Thoracic aorta (tissue), 2 donors: Measurements from ENCODE around the gene CIB4. TPM values are rescaled to one million over a fixed set of nuclear protein-coding genes. Genes with fewer than 3 reads are reported as not detected.

Experiments used
- ATAC-seq: fragments of 150-250 bp; one replicate; pipeline ENCODE4 v1.8.0; 2017; ENCODE audit warnings: low read depth; ENCODE audit not compliant: insufficient number of reproducible peaks, low FRiP score
- DNase-seq: peaks from one replicate; pipeline ENCODE4 v3.0.0-alpha.2; 2020; ENCODE audit warnings: low spot score
- H3K27ac ChIP-seq, 2 donors: fragments of 200-600 bp; sonication (generic); 1 replicate in 1 of 2; 2 replicates in 1 of 2; pipeline ENCODE4 v1.5.1; 2016; ENCODE audit warnings: mild to moderate bottlenecking in 2 of 2, moderate library complexity in 2 of 2
- H3K27me3 ChIP-seq: fragments of 200-600 bp; sonication (generic); replicated peaks from 2 replicates; pipeline ENCODE4 v1.6.0; 2016; ENCODE audit warnings: mild to moderate bottlenecking; ENCODE audit not compliant: insufficient read depth
- H3K36me3 ChIP-seq: fragments of 200-600 bp; sonication (generic); one replicate; pipeline ENCODE4 v1.5.1; 2016
- H3K4me1 ChIP-seq, 2 donors: fragments of 200-600 bp; sonication (generic); 1 replicate in 1 of 2; 2 replicates in 1 of 2; pipeline versions ENCODE4 v1.5.1 to v1.6.0; 2016; ENCODE audit warnings: low read depth in 2 of 2, mild to moderate bottlenecking in 1 of 2; ENCODE audit not compliant: control insufficient read depth in 1 of 2
- H3K4me3 ChIP-seq: fragments of 200-600 bp; sonication (generic); 2 replicates; pipeline ENCODE4 v1.5.1; 2016; ENCODE audit warnings: mild to moderate bottlenecking
- H3K9me3 ChIP-seq: fragments of 200-600 bp; sonication (generic); 2 replicates; pipeline ENCODE4 v1.5.1; 2016
- total RNA-seq, 2 donors: library from RNA; depleted of rRNA; stranded (reverse); fragments of >200 nt; gene quantifications; one replicate each; pipeline versions ENCODE4 v1.1.0 to v1.2.3, GENCODE V29; 2016
- TF ChIP-seq, protein P1 (sequence below): fragments of 200-600 bp; sonication (generic); IDR thresholded peaks from one replicate; pipeline ENCODE4 v1.5.1; 2019; ENCODE audit warnings: antibody characterized with exemption

CIB4 gene
- total RNA-seq, 2 donors from 2014 or later = not detected

DNA sequence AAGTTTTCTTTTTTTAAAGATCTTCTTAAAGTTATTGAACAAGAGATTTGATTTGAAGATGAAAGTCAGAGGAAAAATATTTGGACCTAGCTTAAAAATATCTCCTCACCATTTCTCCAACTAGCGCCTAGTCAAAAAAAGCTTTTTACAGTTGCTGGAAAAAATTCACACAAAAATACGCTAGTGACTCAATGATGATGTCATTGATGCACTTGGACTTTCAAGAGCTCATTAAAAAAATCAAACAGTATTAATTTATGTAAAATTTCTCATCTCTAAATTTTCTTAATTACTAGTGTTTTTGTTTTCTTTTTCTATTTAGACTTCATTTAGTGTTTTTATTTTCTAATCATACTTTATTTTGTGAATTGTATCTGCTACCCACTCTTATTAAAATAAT, 41.8 kb downstream of the CIB4 start:
- H3K27ac ChIP-seq = peak overlapping the region; percentile 1 to 50
- no peak overlapping the region for H3K4me3 ChIP-seq
- peaks cover 8 to 13% of the 10 kb centered on the region in 2 donors for H3K4me1 ChIP-seq
- ATAC-seq (no peak), DNase-seq (no peak)
- TF ChIP-seq, protein P1, sequence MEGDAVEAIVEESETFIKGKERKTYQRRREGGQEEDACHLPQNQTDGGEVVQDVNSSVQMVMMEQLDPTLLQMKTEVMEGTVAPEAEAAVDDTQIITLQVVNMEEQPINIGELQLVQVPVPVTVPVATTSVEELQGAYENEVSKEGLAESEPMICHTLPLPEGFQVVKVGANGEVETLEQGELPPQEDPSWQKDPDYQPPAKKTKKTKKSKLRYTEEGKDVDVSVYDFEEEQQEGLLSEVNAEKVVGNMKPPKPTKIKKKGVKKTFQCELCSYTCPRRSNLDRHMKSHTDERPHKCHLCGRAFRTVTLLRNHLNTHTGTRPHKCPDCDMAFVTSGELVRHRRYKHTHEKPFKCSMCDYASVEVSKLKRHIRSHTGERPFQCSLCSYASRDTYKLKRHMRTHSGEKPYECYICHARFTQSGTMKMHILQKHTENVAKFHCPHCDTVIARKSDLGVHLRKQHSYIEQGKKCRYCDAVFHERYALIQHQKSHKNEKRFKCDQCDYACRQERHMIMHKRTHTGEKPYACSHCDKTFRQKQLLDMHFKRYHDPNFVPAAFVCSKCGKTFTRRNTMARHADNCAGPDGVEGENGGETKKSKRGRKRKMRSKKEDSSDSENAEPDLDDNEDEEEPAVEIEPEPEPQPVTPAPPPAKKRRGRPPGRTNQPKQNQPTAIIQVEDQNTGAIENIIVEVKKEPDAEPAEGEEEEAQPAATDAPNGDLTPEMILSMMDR = no peak
- H3K9me3 ChIP-seq = no peaks in the 10 kb centered on the region
- H3K36me3 ChIP-seq = no peaks in the 10 kb centered on the region
- peaks cover 4% of the 10 kb centered on the region for H3K27me3 ChIP-seq

DNA sequence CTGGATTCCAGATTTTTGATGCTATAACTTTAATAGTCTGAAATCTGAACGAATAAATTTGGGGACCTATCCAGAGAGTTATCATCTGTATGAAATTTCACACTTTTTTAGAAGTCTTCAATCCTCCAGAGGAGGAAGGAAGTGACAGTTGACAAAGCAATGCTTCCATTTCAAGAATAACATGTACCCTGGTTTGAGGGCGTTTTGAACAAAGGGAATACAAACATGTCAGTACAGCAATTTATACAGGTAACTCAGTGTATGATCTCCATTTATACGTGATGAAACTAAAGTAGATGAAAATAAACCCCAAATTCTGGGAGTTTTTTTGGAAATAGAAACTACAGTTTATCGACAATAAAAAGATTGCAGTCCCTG, 42.2 kb downstream of the CIB4 start:
- no peaks in the 10 kb centered on the region for H3K9me3 ChIP-seq
- ATAC-seq (no peak), DNase-seq (no peak)
- TF ChIP-seq, protein P1 = no peak
- H3K4me3 ChIP-seq = no peak overlapping the region
- no peaks in the 10 kb centered on the region for H3K36me3 ChIP-seq
- peaks cover 8 to 13% of the 10 kb centered on the region in 2 donors for H3K4me1 ChIP-seq
- peak overlapping the region; percentile 1 to 50 for H3K27ac ChIP-seq
- peaks cover 4% of the 10 kb centered on the region for H3K27me3 ChIP-seq

DNA sequence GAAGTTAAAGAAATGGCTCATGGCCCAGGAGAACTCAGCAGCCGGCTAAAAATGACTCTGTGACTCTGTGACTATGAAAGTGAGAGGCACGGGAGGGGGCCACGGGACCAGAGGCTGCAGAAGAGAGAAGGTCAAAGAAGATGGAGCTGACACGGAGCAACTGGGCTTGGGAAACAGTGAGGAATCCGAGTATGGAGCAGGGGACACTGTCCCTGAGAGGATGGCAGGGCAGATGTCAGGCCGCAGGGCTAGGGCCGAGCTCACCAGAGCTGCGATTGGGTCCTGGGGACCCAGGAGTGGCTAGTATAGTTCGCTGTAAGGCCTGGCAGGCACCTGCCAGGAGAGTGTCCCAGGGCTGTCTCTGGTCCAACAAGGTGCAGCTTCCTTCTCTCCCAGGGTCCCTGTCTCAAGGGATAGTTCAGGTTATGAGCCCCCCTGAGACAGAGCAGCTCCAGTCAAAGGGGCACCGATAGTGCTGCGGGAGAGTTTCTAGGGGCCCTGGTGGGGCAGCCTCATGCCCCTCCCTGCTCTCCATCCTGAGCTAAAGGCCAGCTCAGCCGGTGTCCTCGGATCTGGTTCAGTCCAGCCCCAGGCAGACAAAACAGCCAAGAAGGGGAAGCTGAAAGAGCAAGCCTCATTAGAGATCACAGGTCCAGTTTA, 42.7 kb downstream of the CIB4 start:
- DNase-seq (no peak), ATAC-seq (no peak)
- Histone ChIP-seq H3K27ac (peak overlapping the region; percentile 1 to 50), H3K9me3 (no peaks in the 10 kb centered on the region), H3K4me1 (peaks cover 8 to 13% of the 10 kb centered on the region in 2 donors), H3K27me3 (peaks cover 4% of the 10 kb centered on the region), H3K36me3 (no peaks in the 10 kb centered on the region), H3K4me3 (no peak overlapping the region)
- TF ChIP-seq, protein P1 = no peak

DNA sequence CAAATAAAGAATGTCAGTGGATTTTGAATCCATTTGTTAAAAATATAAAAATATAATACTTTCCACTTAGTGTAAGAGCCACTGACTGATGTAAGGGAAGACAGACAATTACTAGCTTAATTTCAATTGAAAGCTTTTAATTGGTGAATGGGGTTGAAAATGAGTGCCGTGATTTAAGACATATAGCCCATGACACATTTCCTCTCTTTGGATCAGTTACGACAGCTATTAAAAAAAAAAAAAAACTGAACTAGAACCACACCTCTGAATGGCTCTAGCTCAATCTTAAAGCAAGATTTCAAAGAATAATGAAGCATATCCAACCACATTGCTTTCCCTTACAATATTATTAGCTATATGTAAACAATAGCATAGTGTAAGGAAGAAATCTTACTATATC, 44.0 kb downstream of the CIB4 start:
- DNase-seq (no peak), ATAC-seq (no peak)
- no peaks in the 10 kb centered on the region for H3K36me3 ChIP-seq
- TF ChIP-seq, protein P1 = no peak
- no peak overlapping the region for H3K27ac ChIP-seq
- H3K4me3 ChIP-seq = no peak overlapping the region
- peaks cover 8 to 13% of the 10 kb centered on the region in 2 donors for H3K4me1 ChIP-seq
- H3K27me3 ChIP-seq = peaks cover 4% of the 10 kb centered on the region
- H3K9me3 ChIP-seq = no peaks in the 10 kb centered on the region

DNA sequence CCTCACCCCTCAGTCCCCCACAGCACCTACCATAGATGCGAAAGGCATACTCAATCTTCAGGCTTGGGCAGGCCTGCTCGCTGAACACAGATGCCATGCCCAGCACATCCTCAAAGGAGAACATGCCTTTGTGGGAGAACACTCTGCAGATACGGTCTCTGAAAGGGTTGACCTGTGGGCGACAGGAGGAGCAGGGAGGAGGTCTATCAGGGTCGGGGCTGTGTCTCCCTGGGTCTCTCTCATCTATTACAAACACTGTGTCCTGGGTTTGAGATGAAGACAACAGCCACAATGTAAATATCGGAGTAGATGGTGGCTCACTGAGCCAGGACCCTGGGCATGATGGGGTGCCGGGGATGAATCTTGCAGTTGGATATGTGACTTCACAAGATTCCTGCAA, 46.0 kb downstream of the CIB4 start:
- no peak for ATAC-seq
- H3K36me3 ChIP-seq = no peaks in the 10 kb centered on the region

More for the DNA sequence above, 46.0 kb downstream of the CIB4 start:
- DNase-seq = no peak
- H3K9me3 ChIP-seq = no peaks in the 10 kb centered on the region
- H3K27me3 ChIP-seq = peaks cover 4% of the 10 kb centered on the region
- no peak overlapping the region for H3K4me3 ChIP-seq
- no peak overlapping the region for H3K27ac ChIP-seq
- peaks cover 8 to 13% of the 10 kb centered on the region in 2 donors for H3K4me1 ChIP-seq
- TF ChIP-seq, protein P1 = no peak
